H9 (cell line): Measurements from ENCODE around the gene MLNR. TPM values are rescaled to one million over a fixed set of nuclear protein-coding genes. Genes with fewer than 3 reads are reported as not detected.

Source experiments
- DNase-seq: peaks from one replicate; pipeline ENCODE4 v3.0.0-alpha.2; 2017
- H2AFZ ChIP-seq: one replicate; pipeline ENCODE4 v1.6.1; 2013; ENCODE audit warnings: mild to moderate bottlenecking, low read length, control low read depth, moderate library complexity
- H2AK5ac ChIP-seq: 2 replicates; pipeline ENCODE4 v1.6.1; 2013; ENCODE audit warnings: low read length, control low read depth, mixed read lengths; ENCODE audit not compliant: insufficient read length
- H2BK120ac ChIP-seq: one replicate; pipeline ENCODE4 v1.6.1; 2013; ENCODE audit warnings: low read depth, mild to moderate bottlenecking, low read length, control low read depth, inconsistent platforms; ENCODE audit not compliant: poor library complexity, severe bottlenecking
- H2BK12ac ChIP-seq: 2 replicates; pipeline ENCODE4 v1.6.1; 2013; ENCODE audit warnings: low read length, control low read depth, mixed read lengths, low read depth; ENCODE audit not compliant: insufficient read length
- H2BK15ac ChIP-seq: 2 replicates; pipeline ENCODE4 v1.6.1; 2013; ENCODE audit warnings: low read depth, low read length, control low read depth
- H2BK20ac ChIP-seq: one replicate; pipeline ENCODE4 v1.6.1; 2013; ENCODE audit warnings: low read depth, mild to moderate bottlenecking, low read length, control low read depth, inconsistent platforms; ENCODE audit not compliant: poor library complexity, severe bottlenecking
- H2BK5ac ChIP-seq: 2 replicates; pipeline ENCODE4 v1.6.1; 2013; ENCODE audit warnings: low read length, control low read depth, mixed read lengths; ENCODE audit not compliant: insufficient read length
- H3K14ac ChIP-seq: 2 replicates; pipeline ENCODE4 v1.6.1; 2013; ENCODE audit warnings: low read length, control low read depth; ENCODE audit not compliant: insufficient read depth
- H3K18ac ChIP-seq: 2 replicates; pipeline ENCODE4 v1.6.1; 2013; ENCODE audit warnings: low read depth, mild to moderate bottlenecking, mixed read lengths, low read length, control low read depth; ENCODE audit not compliant: insufficient read length
- H3K23ac ChIP-seq: 2 replicates; pipeline ENCODE4 v1.6.1; 2013; ENCODE audit warnings: low read length, control low read depth, mixed read lengths, low read depth; ENCODE audit not compliant: insufficient read length
- H3K23me2 ChIP-seq: 2 replicates; pipeline ENCODE4 v1.6.1; 2013; ENCODE audit warnings: low read depth, mild to moderate bottlenecking, mixed read lengths, low read length, control low read depth; ENCODE audit not compliant: insufficient read length, poor library complexity, severe bottlenecking
- H3K27ac ChIP-seq: 2 replicates; pipeline ENCODE4 v1.5.1; 2013; ENCODE audit warnings: low read length, control low read depth, mixed read lengths, low read depth; ENCODE audit not compliant: insufficient read length
- H3K27me3 ChIP-seq: 2 replicates; pipeline ENCODE4 v1.6.1; 2013; ENCODE audit warnings: low read length, control low read depth, inconsistent platforms; ENCODE audit not compliant: insufficient read depth
- H3K4ac ChIP-seq: 2 replicates; pipeline ENCODE4 v1.6.1; 2013; ENCODE audit warnings: low read depth, mild to moderate bottlenecking, control low read depth, inconsistent platforms, low read length, moderate library complexity
- H3K4me1 ChIP-seq: 2 replicates; pipeline ENCODE4 v1.6.1; 2013; ENCODE audit warnings: low read length, control low read depth, inconsistent platforms; ENCODE audit not compliant: insufficient read depth
- H3K4me2 ChIP-seq: 2 replicates; pipeline ENCODE4 v1.6.1; 2013; ENCODE audit warnings: low read length, control low read depth, mixed read lengths; ENCODE audit not compliant: insufficient read length, insufficient read depth
- H3K56ac ChIP-seq: 2 replicates; pipeline ENCODE4 v1.6.1; 2013; ENCODE audit warnings: low read depth, mild to moderate bottlenecking, mixed read lengths, low read length, control low read depth; ENCODE audit not compliant: insufficient read length
- H3K79me1 ChIP-seq: 2 replicates; pipeline ENCODE4 v1.6.1; 2013; ENCODE audit warnings: low read depth, mild to moderate bottlenecking, moderate library complexity, low read length, control low read depth, inconsistent platforms; ENCODE audit not compliant: insufficient read depth, poor library complexity, severe bottlenecking
- H3K79me2 ChIP-seq: 2 replicates; pipeline ENCODE4 v1.6.1; 2013; ENCODE audit warnings: low read length, control low read depth, inconsistent platforms; ENCODE audit not compliant: insufficient read depth
- H3K9ac ChIP-seq: 2 replicates; pipeline ENCODE4 v1.6.1; 2013; ENCODE audit warnings: low read length, control low read depth, mixed read lengths; ENCODE audit not compliant: insufficient read length; ENCODE audit errors: extremely low read depth
- H3K9me3 ChIP-seq: one replicate; pipeline ENCODE4 v1.6.1; 2013; ENCODE audit warnings: low read depth, low read length, inconsistent platforms; ENCODE audit not compliant: control insufficient read depth
- H3T11ph ChIP-seq: one replicate; pipeline ENCODE4 v1.6.1; 2013; ENCODE audit warnings: mild to moderate bottlenecking, low read length, control low read depth, inconsistent platforms
- H4K20me1 ChIP-seq: one replicate; pipeline ENCODE4 v1.6.1; 2013; ENCODE audit not compliant: control insufficient read depth, insufficient read length, insufficient read depth
- H4K5ac ChIP-seq: 2 replicates; pipeline ENCODE4 v1.6.1; 2013; ENCODE audit warnings: low read depth, mild to moderate bottlenecking, mixed read lengths, low read length, control low read depth; ENCODE audit not compliant: insufficient read length
- H4K8ac ChIP-seq: replicated peaks from 2 replicates; pipeline ENCODE4 v1.6.1; 2013; ENCODE audit warnings: low read length, control low read depth, mixed read lengths, low read depth; ENCODE audit not compliant: insufficient read length
- H4K91ac ChIP-seq: 2 replicates; pipeline ENCODE4 v1.6.1; 2013; ENCODE audit warnings: low read depth, mild to moderate bottlenecking, moderate library complexity, mixed read lengths, low read length, control low read depth; ENCODE audit not compliant: insufficient read length
- H3K27ac Mint-ChIP-seq, 3 experiments: 2 replicates in 2 of 3; 3 replicates in 1 of 3; pipeline ENCODE4 v1.8.0; 2020 to 2021; ENCODE audit warnings: mixed read lengths in 3 of 3, mild to moderate bottlenecking in 1 of 3, moderate library complexity in 1 of 3
- H3K27me3 Mint-ChIP-seq: 2 replicates; pipeline ENCODE4 v1.8.0; 2021; ENCODE audit warnings: low read depth, mild to moderate bottlenecking, moderate library complexity, mixed read lengths
- H3K36me3 Mint-ChIP-seq, 3 experiments: 2 replicates in 2 of 3; 3 replicates in 1 of 3; pipeline ENCODE4 v1.8.0; 2020 to 2021; ENCODE audit warnings: low read depth in 3 of 3, mixed read lengths in 3 of 3; ENCODE audit not compliant: insufficient read depth in 1 of 3
- H3K4me1 Mint-ChIP-seq, 2 experiments: 2 replicates each; pipeline ENCODE4 v1.8.0; 2020; ENCODE audit warnings: mixed read lengths in 2 of 2
- H3K4me3 Mint-ChIP-seq, 2 experiments: 2 replicates in 1 of 2; 3 replicates in 1 of 2; pipeline ENCODE4 v1.8.0; 2020 to 2021; ENCODE audit warnings: mild to moderate bottlenecking in 2 of 2, mixed read lengths in 2 of 2, moderate library complexity in 1 of 2
- H3K9me3 Mint-ChIP-seq, 2 experiments: 2 replicates in 1 of 2; 3 replicates in 1 of 2; pipeline ENCODE4 v1.8.0; 2020; ENCODE audit warnings: mild to moderate bottlenecking in 2 of 2, mixed read lengths in 2 of 2, moderate library complexity in 1 of 2
- CTCF ChIP-seq: fragments of 200-600 bp; sonication (generic); conservative IDR thresholded peaks from 3 replicates; pipeline ENCODE4 v1.8.0; 2021; ENCODE audit warnings: antibody characterized with exemption, mild to moderate bottlenecking
- WGBS: extraction: QIAGEN DNeasy Blood & Tissue Kit; methylation state at CpG from one replicate; pipeline ENCODE4 v1.1.7; 2013; ENCODE audit warnings: missing lambda C conversion rate, low lambda C conversion rate, mixed read lengths; ENCODE audit not compliant: insufficient read length; ENCODE audit errors: extremely low coverage; 5-methylcytosine and 5-hydroxymethylcytosine counted together
- total RNA-seq: library from RNA; stranded (reverse); gene quantifications from 2 replicates; pipeline ENCODE4 v1.2.1, GENCODE V29; 2021

The MLNR gene
- total RNA-seq, 1 experiment from 2014 or later, result not detected

GRCh38 chr13:49190901-49191300 is 29.2 kb upstream of the MLNR start:
- H2BK12ac ChIP-seq, result no peak overlapping the region
- H3K27ac ChIP-seq, result no peak overlapping the region
- Mint-ChIP-seq H3K4me3 (no peak overlapping the region), H3K36me3 (peaks cover 15 to 55% (median 48%) of the 10 kb centered on the region in 3 experiments; a peak in 6 of 7 replicates), H3K27me3 (no peaks in the 10 kb centered on the region), H3K9me3 (no peaks in the 10 kb centered on the region), H3K4me1 (no peaks in the 10 kb centered on the region), H3K27ac (no peak overlapping the region)
- no peaks in the 10 kb centered on the region for H4K20me1 ChIP-seq
- no peak overlapping the region for H3K4ac ChIP-seq
- H3K18ac ChIP-seq, result no peak overlapping the region
- no peak overlapping the region for H4K5ac ChIP-seq
- H4K91ac ChIP-seq, result no peak overlapping the region
- H3K9me3 ChIP-seq, result no peaks in the 10 kb centered on the region
- no peak overlapping the region for H2BK5ac ChIP-seq
- TF ChIP-seq CTCF, result no peak
- no peak overlapping the region for H3K9ac ChIP-seq
- H2BK120ac ChIP-seq, result no peak overlapping the region
- H3K14ac ChIP-seq, result no peak overlapping the region
- H3K4me2 ChIP-seq, result no peak overlapping the region
- H3K56ac ChIP-seq, result no peak overlapping the region
- WGBS, result no CpG with 5 or more reads among the region's 2 CpGs
- H2BK15ac ChIP-seq, result no peak overlapping the region
- no peak overlapping the region for H2AK5ac ChIP-seq
- no peaks in the 10 kb centered on the region for H3K4me1 ChIP-seq
- DNase-seq, result no peak
- H2BK20ac ChIP-seq, result no peak overlapping the region
- no peaks in the 10 kb centered on the region for H3K23me2 ChIP-seq
- H2AFZ ChIP-seq, result no peak overlapping the region
- H3K79me1 ChIP-seq, result no peaks in the 10 kb centered on the region
- H3K27me3 ChIP-seq, result no peaks in the 10 kb centered on the region
- H3K79me2 ChIP-seq, result no peaks in the 10 kb centered on the region
- no peak overlapping the region for H4K8ac ChIP-seq
- H3K23ac ChIP-seq, result no peak overlapping the region
- H3T11ph ChIP-seq, result no peak overlapping the region
